ENCODE data around the gene ZBTB38. TPM values are rescaled to one million over a fixed set of nuclear protein-coding genes. Genes with fewer than 3 reads are reported as not detected.

Gene ZBTB38
- total RNA-seq, 4 donors from 2014 or later, result 125 to 183 (median 149) TPM

DNA sequence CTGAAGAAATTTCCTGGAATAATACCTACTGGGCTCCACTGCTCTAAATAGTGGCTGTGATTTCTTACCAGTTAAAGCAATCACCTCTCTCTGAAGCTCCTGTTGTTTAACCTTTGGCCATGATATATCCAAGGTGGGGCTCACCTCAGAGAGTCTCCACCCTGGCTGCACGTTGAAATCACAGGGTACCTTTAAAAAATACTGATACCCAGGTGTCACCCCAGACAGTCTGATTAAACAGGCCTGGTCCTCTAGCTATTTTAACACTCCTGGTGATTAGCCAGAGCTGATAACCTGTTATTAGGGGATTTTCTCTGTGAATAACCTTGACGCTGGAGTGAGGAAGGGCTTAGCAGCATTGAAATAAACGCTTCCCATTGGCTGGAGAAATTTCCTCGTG lies 22.3 kb upstream of the ZBTB38 start:
- TF ChIP-seq POLR2A (IDR thresholded peaks at IDR 0.05), result no peak
- TF ChIP-seq, protein P1, sequence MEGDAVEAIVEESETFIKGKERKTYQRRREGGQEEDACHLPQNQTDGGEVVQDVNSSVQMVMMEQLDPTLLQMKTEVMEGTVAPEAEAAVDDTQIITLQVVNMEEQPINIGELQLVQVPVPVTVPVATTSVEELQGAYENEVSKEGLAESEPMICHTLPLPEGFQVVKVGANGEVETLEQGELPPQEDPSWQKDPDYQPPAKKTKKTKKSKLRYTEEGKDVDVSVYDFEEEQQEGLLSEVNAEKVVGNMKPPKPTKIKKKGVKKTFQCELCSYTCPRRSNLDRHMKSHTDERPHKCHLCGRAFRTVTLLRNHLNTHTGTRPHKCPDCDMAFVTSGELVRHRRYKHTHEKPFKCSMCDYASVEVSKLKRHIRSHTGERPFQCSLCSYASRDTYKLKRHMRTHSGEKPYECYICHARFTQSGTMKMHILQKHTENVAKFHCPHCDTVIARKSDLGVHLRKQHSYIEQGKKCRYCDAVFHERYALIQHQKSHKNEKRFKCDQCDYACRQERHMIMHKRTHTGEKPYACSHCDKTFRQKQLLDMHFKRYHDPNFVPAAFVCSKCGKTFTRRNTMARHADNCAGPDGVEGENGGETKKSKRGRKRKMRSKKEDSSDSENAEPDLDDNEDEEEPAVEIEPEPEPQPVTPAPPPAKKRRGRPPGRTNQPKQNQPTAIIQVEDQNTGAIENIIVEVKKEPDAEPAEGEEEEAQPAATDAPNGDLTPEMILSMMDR (IDR thresholded peaks at IDR 0.05), result no peak
- Histone ChIP-seq H3K4me3 (no peak overlapping the region), H3K9me3 (no peaks in the 10 kb centered on the region), H3K27me3 (no peaks in the 10 kb centered on the region), H3K36me3 (no peaks in the 10 kb centered on the region), H3K27ac (no peak overlapping the region), H3K4me1 (no peaks in the 10 kb centered on the region)
- intact Hi-C loops (cut with DNase I; ENCODE audit: low total_unique reads), result no loop called here
- DNase-seq, result no peak

GRCh38 chr3:141346418-141346817 lies 21.9 kb upstream of the ZBTB38 start:
- H3K27ac ChIP-seq, result no peak overlapping the region
- intact Hi-C loops (cut with DNase I; ENCODE audit: low total_unique reads), result no loop called here
- no peaks in the 10 kb centered on the region for H3K4me1 ChIP-seq

GRCh38 chr3:141346839-141347238 lies 21.5 kb upstream of the ZBTB38 start:
- Histone ChIP-seq H3K27me3 (no peaks in the 10 kb centered on the region), H3K4me1 (no peaks in the 10 kb centered on the region), H3K36me3 (no peaks in the 10 kb centered on the region), H3K4me3 (no peak overlapping the region), H3K27ac (no peak overlapping the region), H3K9me3 (no peaks in the 10 kb centered on the region)
- intact Hi-C loops (cut with DNase I; ENCODE audit: low total_unique reads), result no loop called here
- DNase-seq, result no peak
- no peak for TF ChIP-seq POLR2A (IDR thresholded peaks at IDR 0.05)
- TF ChIP-seq, protein P1 (IDR thresholded peaks at IDR 0.05), result no peak

More at GRCh38 chr3:141346418-141346817, 21.9 kb upstream of the ZBTB38 start:
- Histone ChIP-seq H3K4me3 (no peak overlapping the region), H3K9me3 (no peaks in the 10 kb centered on the region), H3K36me3 (no peaks in the 10 kb centered on the region), H3K27me3 (no peaks in the 10 kb centered on the region)
- TF ChIP-seq, protein P1 (IDR thresholded peaks at IDR 0.05), result no peak
- no peak for DNase-seq

DNA sequence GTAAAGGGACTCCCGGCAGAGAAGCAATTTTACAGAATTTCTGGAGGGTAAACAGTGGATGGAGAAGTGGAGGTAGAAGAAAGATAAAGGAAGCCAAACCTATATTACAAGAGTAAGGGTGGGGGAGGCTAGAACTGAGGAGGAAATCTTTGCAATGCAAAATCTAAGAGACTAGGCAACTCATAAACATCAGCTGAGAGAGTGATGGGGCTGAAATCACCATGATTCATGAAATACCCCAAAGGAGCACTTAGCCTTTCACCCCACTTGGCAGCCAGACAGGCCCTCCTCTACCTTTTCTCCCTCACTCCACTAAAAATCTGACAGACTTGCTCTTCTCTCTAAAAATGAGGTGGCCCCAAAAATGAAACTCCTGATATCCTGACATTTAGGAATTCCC lies 19.5 kb upstream of the ZBTB38 start:
- Histone ChIP-seq H3K9me3 (no peaks in the 10 kb centered on the region), H3K27me3 (no peaks in the 10 kb centered on the region), H3K4me3 (no peak overlapping the region), H3K27ac (no peak overlapping the region), H3K4me1 (no peaks in the 10 kb centered on the region), H3K36me3 (no peaks in the 10 kb centered on the region)
- intact Hi-C loops (cut with DNase I; ENCODE audit: low total_unique reads), result no loop called here
- TF ChIP-seq, protein P1 (IDR thresholded peaks at IDR 0.05), result no peak
- no peak for TF ChIP-seq POLR2A (IDR thresholded peaks at IDR 0.05)
- no peak for DNase-seq

- no peaks in the 10 kb centered on the region for H3K4me1 ChIP-seq
- no peaks in the 10 kb centered on the region for H3K36me3 ChIP-seq
- TF ChIP-seq, protein P1 (IDR thresholded peaks at IDR 0.05), result no peak
- no peak for TF ChIP-seq POLR2A (IDR thresholded peaks at IDR 0.05)
- H3K9me3 ChIP-seq, result no peaks in the 10 kb centered on the region
- no peak for DNase-seq
- no peak overlapping the region for H3K4me3 ChIP-seq
- H3K27me3 ChIP-seq, result no peaks in the 10 kb centered on the region
- intact Hi-C loops (cut with DNase I; ENCODE audit: low total_unique reads), result loop anchor here (10.0 kb wide), 1 partner anchor 45 kb away; no protein-coding TSS in a partner anchor
- H3K27ac ChIP-seq, result no peak overlapping the region
Observed at GRCh38 chr3:141349711-141350110, 18.6 kb upstream of the ZBTB38 start.
